Spleen (tissue), 7 donors: Measurements from ENCODE around the gene ETNK1.

ENCODE experiments used
- CTCF ChIP-seq, 11 experiments: fragments of 200-600 bp in 7 of 11; fragments of 450-650 bp in 4 of 11; sonication (generic) in 4 of 11; IDR thresholded peaks in 8 of 11; conservative IDR thresholded peaks in 3 of 11; 1 replicate in 7 of 11; 2 replicates in 4 of 11; pipeline versions ENCODE4 v1.4.0 to v1.8.0; 2016 to 2021; ENCODE audit warnings: antibody characterized with exemption in 11 of 11, inconsistent platforms in 4 of 11, mild to moderate bottlenecking in 1 of 11
- POLR2A ChIP-seq, 3 donors: fragments of 450-650 bp; IDR thresholded peaks; one replicate each; pipeline ENCODE4 v1.5.1; 2017; ENCODE audit warnings: antibody characterized with exemption in 3 of 3, mild to moderate bottlenecking in 1 of 3
- POLR2AphosphoS5 ChIP-seq, 3 donors: sonication (generic); formaldehyde crosslinking; IDR thresholded peaks; one replicate each; pipeline ENCODE4 v1.5.1; 2017; ENCODE audit warnings: antibody characterized with exemption in 3 of 3
- donor health status: DM: no; HTN: no; CAD: no; lungs with moderate emphysema.
- donor health status: DM: no; HTN: no; CAD: no.
- donor health status: DM: no; HTN: no; CAD: no.

- no peak for TF ChIP-seq POLR2A (IDR thresholded peaks at IDR 0.05)
- no peak for TF ChIP-seq CTCF (IDR thresholded peaks at IDR 0.05 in 8 of 11, conservative IDR thresholded peaks at IDR 0.05 in 3 of 11)
- TF ChIP-seq POLR2AphosphoS5 (IDR thresholded peaks at IDR 0.05) = no peak
Observed at GRCh38 chr12:22641353-22642053, 16.5 kb downstream of the ETNK1 start.
